Adipocyte (in vitro differentiated cells): ENCODE data around the gene UBE2C.
"Not testable (repeated sequence)": the region's sequence is repeated elsewhere in the genome, so short reads cannot be mapped to it uniquely, and the experiment has no call there.

Experiments used
- DNase-seq: peaks from one replicate; pipeline ENCODE4 v3.0.0-alpha.2; 2015; ENCODE audit warnings: low read depth
- H3K27me3 ChIP-seq: replicated peaks from 2 replicates; pipeline ENCODE4 v1.7.0; 2013; ENCODE audit warnings: mild to moderate bottlenecking, low read length, moderate library complexity; ENCODE audit not compliant: control insufficient read depth, insufficient read depth
- H3K36me3 ChIP-seq: 2 replicates; pipeline ENCODE4 v1.7.0; 2013; ENCODE audit warnings: low read length, mild to moderate bottlenecking, moderate library complexity; ENCODE audit not compliant: control insufficient read depth, insufficient read depth, severe bottlenecking
- H3K4me1 ChIP-seq: 2 replicates; pipeline ENCODE4 v1.7.0; 2013; ENCODE audit warnings: mild to moderate bottlenecking, low read length, moderate library complexity; ENCODE audit not compliant: control insufficient read depth, insufficient read depth
- H3K4me3 ChIP-seq: 2 replicates; pipeline ENCODE4 v1.7.0; 2013; ENCODE audit warnings: mild to moderate bottlenecking, low read length, moderate library complexity
- H3K9ac ChIP-seq: 2 replicates; pipeline ENCODE4 v1.7.0; 2013; ENCODE audit warnings: mild to moderate bottlenecking, low read length, moderate library complexity
- H3K9me3 ChIP-seq: 2 replicates; pipeline ENCODE4 v1.7.0; 2013; ENCODE audit warnings: mild to moderate bottlenecking, low read length, moderate library complexity; ENCODE audit not compliant: control insufficient read depth

UBE2C gene

GRCh38 chr20:45812157-45813005, at the start of gene UBE2C:
Gene UBE2C (plus strand): TSS chr20:45812644. CDS start chr20:45812696, 52 bp downstream.
- H3K4me3 ChIP-seq = peak within 1 kb of the TSS; percentile 82
- peaks cover 13% of the 10 kb centered on the region for H3K4me1 ChIP-seq
- H3K9me3 ChIP-seq = no peaks in the 10 kb centered on the region
- DNase-seq = peak; percentile 100
- H3K27me3 ChIP-seq = no peaks in the 10 kb centered on the region
- peak within 1 kb of the TSS; percentile 69 for H3K9ac ChIP-seq
- H3K36me3 ChIP-seq = peaks cover 42% of the 10 kb centered on the region

- DNase-seq, H3K36me3 ChIP-seq, H3K9ac ChIP-seq, H3K27me3 ChIP-seq, H3K4me3 ChIP-seq, H3K9me3 ChIP-seq, H3K4me1 ChIP-seq: not testable (repeated sequence)
Observed at GRCh38 chr20:45764618-45765282, 47.7 kb upstream of the UBE2C start.

- Histone ChIP-seq H3K27me3 (no peaks in the 10 kb centered on the region), H3K9me3 (no peaks in the 10 kb centered on the region), H3K4me1 (no peaks in the 10 kb centered on the region), H3K36me3 (no peaks in the 10 kb centered on the region), H3K4me3 (no peak overlapping the region), H3K9ac (no peak overlapping the region)
- no peak for DNase-seq
Observed at GRCh38 chr20:45765307-45765875, 47.1 kb upstream of the UBE2C start.

GRCh38 chr20:45765980-45766379, 46.5 kb upstream of the UBE2C start:
- no peak for DNase-seq
- H3K9ac ChIP-seq = no peak overlapping the region
- H3K4me1 ChIP-seq = no peaks in the 10 kb centered on the region
- no peaks in the 10 kb centered on the region for H3K36me3 ChIP-seq
- no peaks in the 10 kb centered on the region for H3K27me3 ChIP-seq
- H3K9me3 ChIP-seq = no peaks in the 10 kb centered on the region
- H3K4me3 ChIP-seq = no peak overlapping the region

GRCh38 chr20:45768479-45768878, 44.0 kb upstream of the UBE2C start:
- Histone ChIP-seq H3K4me3 (no peak overlapping the region), H3K27me3 (no peaks in the 10 kb centered on the region), H3K36me3 (no peaks in the 10 kb centered on the region), H3K4me1 (peaks cover 11% of the 10 kb centered on the region), H3K9ac (no peak overlapping the region), H3K9me3 (no peaks in the 10 kb centered on the region)
- DNase-seq = no peak

GRCh38 chr20:45771182-45771759, 41.2 kb upstream of the UBE2C start:
- DNase-seq = peak; percentile 91
- Histone ChIP-seq H3K4me1 (peaks cover 15% of the 10 kb centered on the region), H3K9me3 (no peaks in the 10 kb centered on the region), H3K4me3 (no peak overlapping the region), H3K9ac (peak overlapping the region; percentile 69), H3K36me3 (no peaks in the 10 kb centered on the region), H3K27me3 (no peaks in the 10 kb centered on the region)

GRCh38 chr20:45772693-45773092, 39.8 kb upstream of the UBE2C start:
- H3K9ac ChIP-seq = no peak overlapping the region
- H3K36me3 ChIP-seq = no peaks in the 10 kb centered on the region
- H3K9me3 ChIP-seq = no peaks in the 10 kb centered on the region
- DNase-seq = no peak
- no peaks in the 10 kb centered on the region for H3K27me3 ChIP-seq
- peaks cover 15% of the 10 kb centered on the region for H3K4me1 ChIP-seq
- no peak overlapping the region for H3K4me3 ChIP-seq

- H3K9ac ChIP-seq = no peak overlapping the region
- no peak overlapping the region for H3K4me3 ChIP-seq
- no peak for DNase-seq
- no peaks in the 10 kb centered on the region for H3K36me3 ChIP-seq
- H3K9me3 ChIP-seq = no peaks in the 10 kb centered on the region
- H3K27me3 ChIP-seq = no peaks in the 10 kb centered on the region
- peaks cover 34% of the 10 kb centered on the region for H3K4me1 ChIP-seq
Observed at GRCh38 chr20:45774945-45775344, 37.5 kb upstream of the UBE2C start.

- no peaks in the 10 kb centered on the region for H3K27me3 ChIP-seq
- H3K36me3 ChIP-seq = no peaks in the 10 kb centered on the region
- H3K4me3 ChIP-seq = no peak overlapping the region
- H3K4me1 ChIP-seq = peaks cover 38% of the 10 kb centered on the region
- no peaks in the 10 kb centered on the region for H3K9me3 ChIP-seq
- no peak overlapping the region for H3K9ac ChIP-seq
- DNase-seq = no peak
Observed at GRCh38 chr20:45775411-45775810, 37.0 kb upstream of the UBE2C start.

- Histone ChIP-seq H3K9me3 (no peaks in the 10 kb centered on the region), H3K4me3 (no peak overlapping the region), H3K4me1 (peaks cover 47% of the 10 kb centered on the region), H3K27me3 (no peaks in the 10 kb centered on the region), H3K36me3 (no peaks in the 10 kb centered on the region), H3K9ac (no peak overlapping the region)
- no peak for DNase-seq
Observed at GRCh38 chr20:45776931-45777330, 35.5 kb upstream of the UBE2C start.
